GM19455 (cell line): ENCODE results near the gene OR10A5.
A peak's percentile ranks its signal among the peaks of the same experiment; 100 is the strongest.
"Not testable (repeated sequence)": the region's sequence is repeated elsewhere in the genome, so short reads cannot be mapped to it uniquely, and the experiment has no call there.

Experiments used
- ATAC-seq: cut with Tn5 transposase; IDR thresholded peaks from one replicate; pipeline ENCODE4 v1.9.1; 2021; ENCODE audit not compliant: unreplicated experiment

Gene OR10A5

GRCh38 chr11:6875761-6876160, 30.3 kb downstream of the OR10A5 start:
- no peak for ATAC-seq

GRCh38 chr11:6876325-6876724, 30.8 kb downstream of the OR10A5 start, which contains the start of gene OR10A4:
Gene OR10A4, plus strand, starts transcription at chr11:6876625. Its CDS starts 23 bp downstream, at chr11:6876648.
- ATAC-seq, result no peak

GRCh38 chr11:6876914-6877313, 31.4 kb downstream of the OR10A5 start:
- ATAC-seq, result no peak

GRCh38 chr11:6882751-6883150, 37.3 kb downstream of the OR10A5 start:
- ATAC-seq, result no peak

GRCh38 chr11:6887711-6888110, 42.2 kb downstream of the OR10A5 start:
- not testable (repeated sequence) for ATAC-seq

GRCh38 chr11:6888830-6889229, 43.3 kb downstream of the OR10A5 start:
- ATAC-seq, result no peak

- no peak for ATAC-seq
Measured at GRCh38 chr11:6889835-6890234, 44.4 kb downstream of the OR10A5 start.

GRCh38 chr11:6892400-6892799, 46.9 kb downstream of the OR10A5 start, which contains the start of gene OR2D2:
Gene OR2D2, minus strand, starts transcription at chr11:6892500. Its CDS starts 0 bp downstream, at chr11:6892500.
- no peak for ATAC-seq

- no peak for ATAC-seq
Measured at GRCh38 chr11:6894097-6894496, 48.6 kb downstream of the OR10A5 start.

- ATAC-seq, result peak; percentile 87
Measured at GRCh38 chr11:6895010-6895409, 49.5 kb downstream of the OR10A5 start.
